GM08714 (cell line): ENCODE data around the gene SPSB1.

Experiments
- H3K4me3 ChIP-seq: fragments of 200-500 bp; sonication (Bioruptor generic); 2 replicates; pipeline ENCODE4 v1.5.1; 2014; ENCODE audit warnings: mild to moderate bottlenecking, low read length, inconsistent platforms
- ZNF274 ChIP-seq: IDR thresholded peaks from 2 replicates; pipeline ENCODE4 v1.6.1; 2012; ENCODE audit warnings: mild to moderate bottlenecking, low read depth, low read length

Gene SPSB1

DNA sequence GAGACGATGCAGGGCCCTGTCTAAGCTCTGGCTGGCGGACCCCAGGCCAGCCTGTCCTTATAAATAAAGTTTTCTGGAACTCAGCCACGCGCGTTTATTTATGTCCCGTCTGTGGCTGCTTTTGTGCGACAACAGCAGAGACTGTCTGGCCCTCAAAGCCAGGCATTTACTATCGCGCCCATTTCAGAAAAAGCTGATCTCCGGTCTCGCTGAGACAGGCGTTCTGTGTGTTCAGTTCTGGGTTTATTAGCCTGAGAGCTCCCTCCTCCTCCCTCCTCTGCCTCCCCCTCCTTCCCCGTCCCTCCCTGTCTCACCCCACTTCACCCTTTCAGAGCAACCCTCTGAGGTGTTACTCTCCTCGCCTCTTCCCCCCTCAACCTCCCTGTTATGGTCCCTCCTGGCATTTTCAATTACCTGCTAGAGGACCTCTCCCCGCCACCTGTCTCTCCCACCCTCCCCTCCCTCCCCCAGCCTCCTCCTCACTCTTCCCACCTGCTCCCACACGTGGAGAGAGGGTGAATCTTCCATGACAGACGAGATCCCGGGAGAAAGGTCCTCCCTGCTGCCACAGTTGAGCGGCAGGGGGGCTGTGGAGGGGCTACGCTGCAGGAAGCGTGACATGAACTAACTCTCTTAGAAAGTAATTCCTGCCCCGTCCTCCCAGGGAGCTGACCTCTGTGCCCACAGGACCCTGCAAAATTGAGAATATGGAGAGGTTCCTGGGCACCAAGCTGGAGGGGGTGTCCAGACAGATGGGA, 59.9 kb downstream of the SPSB1 start:
- no peak overlapping the region for H3K4me3 ChIP-seq
- TF ChIP-seq ZNF274: no peak

DNA sequence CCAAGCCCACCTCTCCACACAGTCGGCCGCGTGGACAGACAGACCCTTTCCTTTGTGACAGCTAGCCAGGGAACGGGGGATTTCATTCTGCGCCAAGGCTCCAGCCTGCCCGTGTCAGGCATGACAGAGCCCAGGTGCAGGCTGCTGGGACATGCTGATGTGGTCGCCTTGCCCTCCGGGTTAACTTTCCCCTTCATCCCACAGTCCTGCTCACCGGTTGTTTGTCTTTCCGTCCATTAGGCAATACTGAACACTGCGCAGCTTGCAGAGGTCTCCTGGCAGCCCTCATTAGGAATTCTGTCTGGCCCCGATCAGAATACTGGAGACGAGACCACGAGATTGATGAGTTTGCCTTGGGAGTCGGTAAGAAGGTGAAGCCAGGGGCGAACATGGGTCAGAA, 62.8 kb downstream of the SPSB1 start:
- TF ChIP-seq ZNF274: no peak
- H3K4me3 ChIP-seq: no peak overlapping the region

DNA sequence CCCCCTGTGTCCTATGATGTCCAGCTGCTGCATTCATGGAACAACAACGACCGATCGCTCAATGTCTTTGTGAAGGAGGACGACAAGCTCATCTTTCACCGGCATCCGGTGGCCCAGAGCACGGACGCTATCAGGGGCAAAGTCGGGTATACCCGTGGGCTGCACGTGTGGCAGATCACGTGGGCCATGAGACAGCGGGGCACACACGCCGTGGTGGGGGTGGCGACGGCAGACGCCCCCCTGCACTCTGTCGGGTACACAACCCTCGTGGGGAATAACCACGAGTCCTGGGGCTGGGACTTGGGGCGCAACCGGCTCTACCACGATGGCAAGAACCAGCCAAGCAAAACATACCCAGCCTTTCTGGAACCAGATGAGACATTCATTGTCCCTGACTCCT, 63.3 kb downstream of the SPSB1 start:
- H3K4me3 ChIP-seq: no peak overlapping the region
- no peak for TF ChIP-seq ZNF274

DNA sequence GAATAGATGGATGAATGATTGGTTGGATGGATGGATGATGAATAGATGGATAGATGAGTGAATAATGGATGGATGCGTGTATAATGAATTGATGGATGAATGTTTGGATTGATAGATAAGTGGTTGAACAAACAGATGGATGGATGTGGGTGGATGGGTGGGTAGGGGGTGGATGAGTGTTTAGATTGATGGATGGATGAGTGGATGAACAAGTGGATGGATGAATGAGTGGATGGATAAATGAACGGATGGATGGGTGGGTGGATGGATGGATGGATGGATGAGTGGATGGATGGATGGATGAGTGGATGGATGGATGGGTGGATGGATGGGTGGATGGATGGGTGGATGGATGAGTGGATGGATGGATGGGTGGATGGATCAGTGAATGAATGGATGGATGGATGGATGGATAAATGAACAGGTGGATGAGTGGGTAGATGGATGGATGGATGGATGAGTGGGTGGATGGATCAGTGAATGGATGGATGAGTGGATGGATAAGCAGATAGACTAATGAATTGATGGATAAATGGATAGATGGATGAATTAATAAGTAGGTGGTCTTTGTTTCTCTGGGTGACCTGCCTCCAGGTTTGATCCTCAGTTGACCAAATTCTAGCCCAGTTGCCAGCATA, 64.3 kb downstream of the SPSB1 start:
- H3K4me3 ChIP-seq: no peak overlapping the region
- no peak for TF ChIP-seq ZNF274

DNA sequence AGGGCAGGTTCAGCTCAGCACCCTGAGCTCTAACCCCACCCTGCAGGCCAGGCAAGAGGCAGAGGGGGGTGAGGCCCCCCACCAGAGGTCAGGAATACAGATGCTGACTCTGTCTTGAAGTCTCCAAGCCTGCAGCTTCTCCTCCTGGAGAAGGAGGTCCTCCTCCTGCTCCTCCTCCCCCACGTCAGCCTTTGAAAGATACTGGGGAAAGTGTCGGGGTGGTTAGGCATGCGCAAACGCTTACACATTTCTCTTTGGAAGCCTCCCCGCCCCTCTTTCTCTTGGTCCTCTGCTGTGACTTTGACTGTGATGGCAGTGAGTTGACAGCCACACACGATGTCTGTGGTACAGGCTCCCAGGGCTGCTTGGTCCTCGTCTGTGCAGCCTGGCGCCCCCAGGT, 65.3 kb downstream of the SPSB1 start:
- no peak for TF ChIP-seq ZNF274
- H3K4me3 ChIP-seq: no peak overlapping the region

DNA sequence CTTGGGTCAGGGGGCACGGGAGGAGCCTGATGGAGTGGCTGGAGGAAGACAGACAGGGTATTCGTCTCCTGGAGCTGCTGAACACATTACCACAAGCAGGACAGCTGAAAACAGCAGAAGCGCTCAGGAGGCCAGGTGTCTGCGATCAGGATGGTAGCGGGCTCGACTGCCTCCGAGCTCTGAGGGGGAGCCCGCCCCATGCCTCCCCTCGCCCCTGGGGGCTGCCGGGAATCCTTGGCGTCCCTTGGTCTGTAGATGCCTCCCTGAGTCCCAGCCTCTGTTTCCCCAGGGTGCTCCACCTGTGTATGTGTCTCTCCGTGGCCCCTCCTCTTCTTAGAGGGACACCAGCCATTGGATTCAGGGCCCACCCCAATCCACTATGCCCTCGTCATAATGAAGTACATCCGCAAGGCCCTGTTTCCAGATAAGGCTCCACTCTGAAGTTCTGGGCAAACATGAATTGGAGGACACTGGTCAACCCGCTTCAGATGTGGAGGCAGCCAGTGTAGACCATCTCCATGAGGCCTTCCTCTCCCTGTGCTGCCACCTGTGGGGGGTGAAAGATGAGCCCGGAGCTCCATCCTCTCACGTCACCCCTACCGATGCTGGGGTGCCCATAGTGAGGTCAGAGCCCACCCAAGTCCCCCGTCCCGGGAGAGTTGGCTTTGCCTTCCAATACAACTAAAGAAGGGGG, 67.8 kb downstream of the SPSB1 start:
- H3K4me3 ChIP-seq: no peak overlapping the region
- TF ChIP-seq ZNF274: no peak

DNA sequence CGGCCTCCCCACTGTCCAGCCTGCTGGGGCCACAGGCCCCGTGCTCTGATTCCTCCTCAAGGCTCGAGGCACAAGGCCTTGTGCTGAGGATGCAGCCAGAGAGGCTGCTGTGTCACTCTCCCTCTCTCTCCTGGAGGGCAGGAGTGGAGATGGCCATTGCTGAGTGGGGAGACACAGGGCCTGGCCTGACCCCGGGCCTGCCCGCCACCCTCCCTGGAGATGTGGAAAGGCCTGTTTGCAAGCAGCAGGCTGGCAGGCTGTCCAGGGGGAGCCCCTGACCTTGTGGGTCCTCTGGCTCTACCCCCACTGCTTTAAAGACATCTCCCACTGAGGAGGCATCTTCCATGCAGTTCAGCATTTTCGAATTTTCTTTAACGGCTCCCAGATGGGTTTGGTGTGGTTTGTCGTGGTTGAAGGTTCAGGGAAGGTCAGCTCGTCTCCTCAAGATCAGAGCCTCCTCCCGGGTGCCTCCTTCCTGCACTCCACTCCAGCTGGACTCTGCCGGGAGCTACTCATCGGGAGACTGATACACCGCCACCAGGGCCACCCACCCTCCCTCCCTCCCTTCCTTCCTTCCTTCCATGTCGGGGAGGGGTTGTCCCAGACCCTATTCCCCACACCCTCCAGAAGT, 69.1 kb downstream of the SPSB1 start:
- no peak for TF ChIP-seq ZNF274
- H3K4me3 ChIP-seq: no peak overlapping the region

DNA sequence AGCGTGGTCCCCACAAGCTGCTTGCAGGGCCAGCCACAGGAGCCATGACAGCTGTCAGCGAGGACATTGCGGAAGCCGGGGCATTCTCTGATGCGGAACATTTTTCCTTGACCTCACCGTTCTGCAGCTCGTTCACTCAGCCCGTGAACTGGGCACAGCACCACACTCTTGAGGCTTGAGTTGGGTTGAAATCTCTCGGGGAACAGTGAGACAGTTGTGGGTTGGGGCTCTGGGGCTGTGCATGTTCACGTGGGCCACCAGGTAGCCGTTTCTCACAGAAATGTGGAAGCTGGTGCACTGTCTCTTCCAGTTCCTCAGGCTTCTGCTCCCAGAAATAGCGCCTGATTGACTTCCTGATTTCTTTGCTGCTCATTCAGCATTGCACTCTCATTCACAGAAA, 69.8 kb downstream of the SPSB1 start:
- no peak for TF ChIP-seq ZNF274
- no peak overlapping the region for H3K4me3 ChIP-seq

DNA sequence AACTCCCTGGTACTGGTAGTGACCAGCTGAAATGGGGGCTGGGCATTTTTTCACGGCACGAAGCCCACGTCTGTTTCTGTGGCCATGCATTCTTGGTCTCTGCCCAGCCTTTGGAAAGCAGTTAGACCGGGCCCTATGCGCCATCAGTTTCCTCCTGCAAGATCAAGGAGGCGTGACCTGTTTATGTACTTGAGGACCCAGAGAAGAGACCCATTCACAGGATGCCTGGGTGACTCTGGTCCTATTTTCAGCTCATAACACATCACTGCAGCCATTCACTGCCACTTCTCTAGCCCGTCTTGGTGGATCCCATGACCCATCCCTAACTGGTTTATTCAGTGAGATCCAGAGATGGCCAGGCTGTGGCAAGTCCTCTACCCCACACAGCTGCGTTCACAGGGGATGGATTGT, 70.4 kb downstream of the SPSB1 start:
- no peak for TF ChIP-seq ZNF274
- H3K4me3 ChIP-seq: no peak overlapping the region

DNA sequence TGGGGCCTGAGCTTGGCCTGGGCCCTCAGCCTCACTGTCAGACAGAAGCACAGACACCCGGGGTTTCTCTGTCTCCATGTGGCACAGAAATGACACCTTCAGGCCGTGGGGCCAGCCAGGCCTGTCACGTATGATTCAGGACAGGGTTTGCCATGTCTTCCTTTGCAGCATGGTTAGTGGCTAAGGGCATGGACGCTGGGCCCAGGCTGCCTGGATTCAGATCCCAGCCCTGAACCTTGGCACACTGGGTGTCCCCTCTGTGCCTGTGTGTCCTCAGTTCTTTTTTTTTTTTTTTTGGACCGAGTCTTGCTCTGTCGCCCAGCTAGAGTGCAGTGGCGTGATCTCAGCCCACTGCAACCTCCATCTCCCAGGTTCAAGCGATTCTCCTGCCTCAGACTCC, 73.6 kb downstream of the SPSB1 start:
- no peak for TF ChIP-seq ZNF274
- H3K4me3 ChIP-seq: no peak overlapping the region

DNA sequence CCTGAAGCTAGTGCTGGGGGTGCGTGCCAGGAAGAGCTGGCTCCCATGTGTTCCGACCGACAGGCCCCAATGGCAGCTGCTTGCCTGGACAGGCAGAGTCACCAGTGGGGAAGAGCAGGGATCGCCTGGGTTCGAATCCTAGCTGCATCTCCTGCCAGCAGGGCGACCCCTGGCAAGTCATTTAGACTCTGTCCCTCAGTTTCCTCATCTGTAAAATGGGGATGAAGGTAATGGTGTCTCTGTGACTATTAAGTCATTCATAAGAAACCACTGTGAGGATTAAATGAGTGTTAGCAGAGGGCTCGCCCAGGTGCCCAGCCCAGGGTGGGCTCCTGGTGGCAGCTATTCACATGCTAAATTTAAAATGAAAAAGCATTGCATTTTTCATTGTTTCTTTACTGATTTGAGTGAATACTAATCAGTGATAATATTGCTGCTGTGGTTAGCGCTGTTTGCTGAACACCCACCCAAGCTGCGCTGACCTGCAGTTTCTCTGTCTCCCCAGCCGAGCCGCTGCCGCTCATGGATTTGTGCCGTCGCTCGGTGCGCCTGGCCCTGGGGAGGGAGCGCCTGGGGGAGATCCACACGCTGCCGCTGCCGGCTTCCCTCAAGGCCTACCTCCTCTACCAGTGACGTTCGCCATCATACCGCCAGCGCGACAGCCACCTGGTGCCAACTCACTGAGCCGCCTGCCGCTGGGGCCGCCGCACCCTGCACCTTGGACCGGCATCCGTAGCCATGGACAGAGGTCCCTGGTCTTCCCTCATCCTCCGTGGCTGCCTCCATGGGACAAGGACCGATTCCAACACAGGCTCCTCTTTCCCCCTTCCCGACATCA, 74.5 kb downstream of the SPSB1 start:
- TF ChIP-seq ZNF274: no peak
- H3K4me3 ChIP-seq: no peak overlapping the region

DNA sequence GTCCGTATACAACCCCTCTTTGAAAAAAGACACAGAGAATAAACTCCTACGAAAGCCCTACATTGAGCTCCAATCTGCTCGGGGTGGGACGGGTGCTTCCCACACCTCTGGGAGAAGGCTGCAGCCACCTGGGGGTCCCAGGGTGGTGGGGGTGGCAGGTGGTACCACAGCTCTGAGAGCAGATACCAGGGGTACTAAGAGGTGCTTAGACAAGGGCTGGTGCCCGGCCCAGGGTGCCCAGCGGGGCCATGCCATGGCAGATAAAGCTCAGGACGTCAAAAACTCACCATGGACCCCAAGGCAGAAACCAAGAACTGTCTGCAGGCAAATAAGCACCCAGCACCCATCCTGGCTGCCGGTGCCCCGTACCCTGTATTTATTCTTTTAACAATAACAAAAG, 75.1 kb downstream of the SPSB1 start:
- H3K4me3 ChIP-seq: no peak overlapping the region

DNA sequence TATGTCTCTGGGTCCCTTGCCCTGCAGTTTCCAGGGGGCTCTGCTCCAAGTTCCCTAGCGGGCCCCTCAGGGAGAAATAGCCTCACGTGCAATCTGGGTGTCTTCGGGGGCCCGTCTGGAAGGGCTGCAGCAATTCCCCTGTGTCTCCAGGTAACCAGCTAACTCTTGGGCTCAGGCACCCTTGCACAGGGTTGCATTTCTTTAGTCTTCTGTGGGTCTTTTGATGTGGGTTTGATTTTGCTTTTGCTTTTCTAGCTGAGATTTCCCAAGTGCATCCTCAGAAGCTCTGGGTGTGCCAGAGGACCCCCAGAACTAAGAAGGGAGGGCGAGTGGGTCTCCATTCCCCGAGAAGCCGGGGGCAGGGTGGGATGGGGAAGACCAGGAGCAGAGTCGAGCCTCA, 75.7 kb downstream of the SPSB1 start:
- TF ChIP-seq ZNF274: no peak
- H3K4me3 ChIP-seq: no peak overlapping the region

More for the DNA sequence above, 75.1 kb downstream of the SPSB1 start:
- no peak for TF ChIP-seq ZNF274
